HG03097 (cell line): Measurements from ENCODE around the gene RANBP10.
"Not testable (repeated sequence)": the region's sequence is repeated elsewhere in the genome, so short reads cannot be mapped to it uniquely, and the experiment has no call there.

Source experiments
- ATAC-seq: cut with Tn5 transposase; IDR thresholded peaks from one replicate; pipeline ENCODE4 v1.9.1; 2021; ENCODE audit not compliant: unreplicated experiment, low FRiP score

Gene RANBP10

DNA sequence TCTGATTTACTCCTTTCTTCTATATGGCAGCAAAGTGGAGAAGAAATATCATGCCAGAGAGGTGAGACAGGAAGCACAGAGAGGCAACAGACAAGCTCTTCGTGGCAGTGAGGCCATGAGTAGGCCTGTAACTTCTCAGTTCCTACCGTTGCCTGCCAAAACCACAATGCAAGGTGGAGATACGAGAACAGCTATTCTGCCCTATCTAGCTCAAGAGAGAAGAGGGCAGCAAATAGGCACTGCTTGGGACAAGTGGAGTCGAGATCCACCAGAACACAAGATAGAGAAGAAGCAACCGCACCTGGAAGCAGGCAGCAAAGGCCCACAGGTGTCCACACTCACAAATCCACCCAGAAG lies 24.8 kb downstream of the RANBP10 start:
- ATAC-seq: no peak

GRCh38 chr16:67780847-67781564 lies 25.4 kb downstream of the RANBP10 start:
- ATAC-seq: no peak

GRCh38 chr16:67779256-67780014 lies 26.9 kb downstream of the RANBP10 start:
- ATAC-seq: no peak

- ATAC-seq: no peak
These were observed 31.1 kb downstream of the RANBP10 start for GRCh38 chr16:67775273-67775672.

- no peak for ATAC-seq
These were observed 31.9 kb downstream of the RANBP10 start for GRCh38 chr16:67774457-67774853.

- ATAC-seq: no peak
These were observed 32.5 kb downstream of the RANBP10 start for GRCh38 chr16:67773569-67774456.

- ATAC-seq: no peak
These were observed 33.3 kb downstream of the RANBP10 start for GRCh38 chr16:67773099-67773498.

- no peak for ATAC-seq
These were observed 35.9 kb downstream of the RANBP10 start for GRCh38 chr16:67770346-67770991.

GRCh38 chr16:67767953-67768352 lies 38.4 kb downstream of the RANBP10 start:
- no peak for ATAC-seq

DNA sequence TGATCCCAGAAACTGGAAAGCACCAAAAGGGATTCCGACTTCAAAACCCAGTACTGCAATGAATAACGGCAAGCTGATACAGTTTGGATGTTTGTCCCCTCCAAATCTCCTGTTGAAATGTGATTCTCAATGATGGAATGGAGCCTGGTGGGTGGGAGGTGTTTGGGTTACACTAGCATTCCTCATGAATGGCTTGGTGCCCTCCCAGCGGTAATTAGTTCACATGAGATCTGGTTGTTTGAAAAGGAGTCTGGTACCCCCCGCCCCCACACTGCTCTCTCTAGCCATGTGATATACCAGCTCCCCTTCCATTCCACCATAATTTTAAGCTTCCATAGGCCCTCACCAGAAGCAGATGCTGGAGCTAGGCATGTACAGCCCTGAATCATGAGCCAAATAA lies 40.1 kb downstream of the RANBP10 start:
- ATAC-seq: no peak

DNA sequence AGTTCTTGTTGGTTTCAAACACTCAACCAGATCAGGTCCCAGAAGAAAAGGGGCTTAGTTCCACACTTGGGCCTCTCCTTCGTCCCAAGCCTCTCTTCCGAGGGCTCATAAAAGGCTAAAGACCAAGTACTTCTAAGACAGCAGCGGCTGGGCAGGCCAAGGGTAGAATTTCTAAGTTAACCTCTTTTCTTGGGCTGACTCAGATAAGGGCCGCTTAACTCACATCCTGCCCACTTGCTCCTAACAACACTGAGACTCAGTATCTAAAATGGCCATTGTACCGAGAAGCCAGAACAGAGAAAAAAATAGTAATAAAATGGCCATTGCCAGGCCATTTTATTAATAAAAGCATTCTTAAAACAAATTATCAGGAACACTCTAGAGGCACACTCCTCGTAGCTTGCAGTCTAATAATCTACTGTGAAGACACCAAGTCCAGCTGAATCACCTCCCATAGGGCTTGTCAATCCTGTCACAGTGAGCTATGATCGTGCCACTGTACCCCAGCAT lies 42.1 kb downstream of the RANBP10 start:
- ATAC-seq: no peak

DNA sequence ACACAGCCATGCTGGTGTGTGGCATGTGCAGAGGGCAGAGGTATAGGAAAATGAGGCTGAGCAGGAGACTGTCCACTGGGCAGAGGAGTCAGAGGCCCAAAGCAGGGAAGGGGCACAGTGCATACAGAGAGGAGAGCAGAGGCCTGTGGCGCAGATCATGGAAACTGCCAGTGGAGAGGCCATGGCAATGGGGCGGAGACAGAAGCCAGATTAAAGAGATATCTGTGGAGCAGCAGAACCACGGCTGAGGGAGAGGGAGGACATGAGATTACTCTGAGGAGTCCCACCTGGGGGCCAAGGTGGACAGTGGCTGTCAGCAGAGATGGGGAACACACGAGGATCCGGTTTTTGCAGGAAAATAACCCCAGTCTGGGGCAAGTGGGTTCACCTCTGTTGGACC lies 43.3 kb downstream of the RANBP10 start:
- ATAC-seq: no peak

DNA sequence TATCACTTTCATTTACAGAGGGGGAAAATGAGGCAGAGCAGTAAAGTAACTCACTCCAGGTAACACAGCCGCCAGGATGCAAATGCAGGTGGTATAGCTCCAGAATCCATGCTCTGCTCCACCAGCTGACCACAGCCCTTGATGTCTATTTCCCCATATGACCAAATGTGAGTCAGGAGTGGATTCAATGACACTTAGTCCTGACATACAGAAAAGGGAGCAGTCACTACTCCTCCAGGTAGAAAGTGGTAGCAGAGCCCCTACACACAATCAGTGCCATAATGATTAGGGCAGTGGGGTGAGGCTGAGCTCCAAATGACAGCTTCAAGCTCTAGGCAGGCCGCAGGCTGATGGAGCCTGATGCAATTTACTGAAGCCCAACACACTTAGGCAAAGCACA lies 44.0 kb downstream of the RANBP10 start:
- no peak for ATAC-seq

- ATAC-seq: no peak
These were observed 44.4 kb downstream of the RANBP10 start for GRCh38 chr16:67761924-67762323.

DNA sequence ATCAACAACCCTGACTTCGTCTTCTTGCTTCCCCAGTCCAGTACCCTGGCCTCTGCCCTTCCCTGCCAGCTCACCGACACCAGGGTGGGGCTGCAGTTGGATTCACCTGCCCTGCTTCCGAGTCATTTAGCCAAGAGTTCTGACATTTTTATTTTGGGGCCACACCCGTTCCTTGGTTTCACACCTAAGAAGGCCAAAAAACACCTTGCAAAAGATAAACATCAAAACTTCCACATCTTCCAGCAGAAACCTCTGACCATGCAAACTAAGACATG lies 45.5 kb downstream of the RANBP10 start:
- no peak for ATAC-seq

DNA sequence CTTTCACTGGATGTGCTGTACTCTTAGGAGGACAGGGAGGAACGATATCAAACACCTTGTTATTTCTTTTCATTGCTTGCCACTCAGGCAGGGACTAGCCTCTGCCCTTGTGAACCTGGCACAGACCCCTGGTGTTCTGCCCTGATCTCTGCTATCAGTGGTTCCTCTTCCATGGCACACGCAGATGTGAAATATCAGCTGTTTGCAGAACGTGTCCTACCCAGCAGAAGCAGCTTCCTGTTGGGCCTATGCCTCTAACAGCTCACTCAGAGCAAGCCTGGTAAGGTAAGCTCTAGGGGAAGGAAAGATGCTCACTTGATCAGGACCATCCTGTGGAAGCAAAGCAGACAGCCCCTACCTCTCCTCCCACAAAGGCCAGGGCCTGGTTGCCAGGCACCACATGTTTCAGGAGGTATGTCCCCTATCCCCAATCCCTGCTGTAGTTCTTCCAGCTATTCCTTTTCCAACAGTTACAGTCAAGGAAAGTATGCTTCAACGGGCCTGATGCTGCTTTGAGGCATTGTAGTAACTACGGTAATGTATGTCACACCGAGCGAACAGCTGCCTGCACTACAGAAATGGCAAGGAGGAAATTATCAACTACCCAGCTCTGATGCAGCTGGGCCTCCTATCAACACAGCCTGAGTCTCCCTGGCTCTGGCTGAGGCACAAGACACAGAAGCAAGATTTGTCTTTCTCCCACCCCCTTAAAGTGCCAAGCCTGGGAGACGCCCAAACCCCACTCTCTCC lies 46.0 kb downstream of the RANBP10 start:
- no peak for ATAC-seq

DNA sequence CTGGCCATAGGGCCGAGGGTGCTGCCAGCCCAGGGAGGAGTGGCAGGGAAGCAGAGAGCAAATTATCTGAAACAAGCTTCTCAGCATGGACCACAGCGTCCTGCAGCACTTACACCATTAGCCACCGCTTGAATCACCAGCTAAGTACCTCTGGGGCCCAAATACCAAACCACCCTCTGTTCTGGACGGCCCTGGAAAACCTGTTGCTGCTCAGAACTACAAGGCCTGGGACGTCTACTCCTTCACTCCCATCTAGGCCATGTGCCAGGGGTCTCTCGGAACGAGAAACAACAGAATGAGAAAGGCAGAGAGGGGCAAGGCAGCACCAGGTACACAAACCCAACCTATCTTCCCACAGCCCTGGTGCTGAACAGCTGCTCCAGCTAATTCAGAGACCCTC lies 47.4 kb downstream of the RANBP10 start:
- no peak for ATAC-seq

DNA sequence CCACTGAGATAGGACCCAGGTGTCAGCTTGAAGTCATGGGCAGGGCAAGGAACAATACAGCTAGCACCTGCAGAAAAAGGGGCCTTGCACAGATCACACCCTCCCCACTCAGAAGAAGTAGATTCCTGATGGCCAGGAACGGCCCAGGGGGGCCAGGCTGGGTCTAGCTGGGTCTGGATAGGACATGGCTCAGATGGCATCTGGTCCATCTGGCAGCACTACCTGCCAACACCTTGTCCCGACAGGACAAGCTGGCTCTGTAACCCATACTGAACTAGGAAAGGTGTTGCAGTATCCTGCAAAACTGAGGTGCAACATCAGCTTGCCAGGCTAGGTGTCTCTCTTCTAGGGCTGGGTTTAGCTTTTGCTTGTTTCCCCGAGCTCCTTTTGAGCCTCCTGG lies 48.4 kb downstream of the RANBP10 start:
- no peak for ATAC-seq

DNA sequence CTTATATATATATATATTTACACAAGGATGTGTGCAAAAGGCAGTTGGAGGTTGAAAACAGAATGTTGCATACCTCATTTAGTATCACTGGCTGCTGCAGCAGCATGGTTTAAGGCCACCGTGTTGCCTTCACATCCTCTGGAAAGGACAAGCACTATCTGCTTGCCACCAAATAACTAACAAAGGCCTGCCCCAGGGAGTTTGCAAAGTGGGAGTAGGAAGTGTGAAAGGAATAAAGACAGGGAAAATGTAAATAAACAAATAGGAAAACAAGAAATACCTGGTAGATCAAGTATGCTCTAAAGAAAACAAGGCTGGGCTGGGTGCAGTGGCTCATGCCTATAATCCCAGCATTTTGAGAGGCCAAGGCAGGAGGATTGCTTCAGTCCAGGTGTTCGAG lies 53.7 kb downstream of the RANBP10 start:
- no peak for ATAC-seq

DNA sequence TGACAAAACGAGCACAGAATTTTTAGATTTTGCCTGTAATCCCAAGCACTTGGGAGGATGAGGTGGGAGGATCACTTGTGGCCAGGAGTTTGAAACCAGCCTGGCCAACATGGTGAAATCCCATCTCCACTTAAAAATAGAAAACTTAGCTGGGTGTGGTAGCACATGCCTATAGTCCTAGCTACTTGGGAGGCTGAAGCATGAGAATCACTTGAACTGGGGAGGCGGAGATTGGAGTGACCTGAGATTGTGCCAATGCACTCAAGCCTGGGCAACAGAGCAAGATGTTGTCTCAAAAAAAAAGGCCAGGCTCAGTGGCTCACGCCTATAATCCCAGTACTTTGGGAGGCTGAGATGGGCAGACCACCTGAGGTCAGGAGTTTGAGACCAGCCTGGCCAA lies 55.0 kb downstream of the RANBP10 start:
- ATAC-seq: not testable (repeated sequence)
